ENCODE results near the gene RECQL5. TPM values are rescaled to one million over a fixed set of nuclear protein-coding genes. Genes with fewer than 3 reads are reported as not detected.

RECQL5 gene
- polyA plus RNA-seq, 1 donor (not counting 4 experiments of a cell fraction or from before 2014, with no cell fraction given) = 11.9 TPM

DNA sequence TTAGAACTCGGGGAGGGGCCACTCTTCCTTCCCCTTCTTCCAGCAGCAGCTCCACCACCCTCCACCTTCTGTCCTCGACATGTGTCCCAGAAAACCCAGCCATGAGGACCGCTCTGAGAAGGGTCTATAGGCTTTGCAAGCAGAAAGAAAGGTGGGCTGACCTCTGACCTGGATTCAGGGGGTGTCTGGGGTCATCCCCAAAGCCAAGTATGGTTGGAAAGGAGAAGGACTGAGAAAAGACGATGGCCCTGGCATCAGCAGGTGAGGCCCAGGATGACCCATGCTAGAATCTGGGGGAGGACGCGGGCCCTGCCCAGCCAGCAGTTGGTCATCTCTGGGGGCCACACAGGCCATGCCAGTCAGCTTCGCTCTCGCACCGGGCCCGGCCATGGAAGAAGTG is 39.9 kb downstream of the RECQL5 start:
- peaks cover 8 to 11% of the 10 kb centered on the region in 2 experiments for H3K36me3 ChIP-seq (ENCODE audit: control insufficient read depth in 2 of 2, extremely low read depth in 1 of 2, insufficient read depth in 2 of 2, low read length in 2 of 2)
- H4K20me1 ChIP-seq (ENCODE audit: control insufficient read depth, extremely low read depth, insufficient read depth, low read length) = no peaks in the 10 kb centered on the region
- H3K4me2 ChIP-seq (ENCODE audit: control insufficient read depth, extremely low read depth, insufficient read depth, low read depth, low read length) = no peak overlapping the region
- no peaks in the 10 kb centered on the region for H3K79me2 ChIP-seq (ENCODE audit: control insufficient read depth, insufficient read depth, low read length)
- H3K9me3 ChIP-seq (ENCODE audit: control insufficient read depth, low read depth, low read length) = no peaks in the 10 kb centered on the region
- no peaks in the 10 kb centered on the region for H3K4me1 ChIP-seq (ENCODE audit: control insufficient read depth, extremely low read depth, insufficient read depth, low read length)
- no peak for FAIRE-seq
- H3K9ac ChIP-seq (ENCODE audit: control insufficient read depth, extremely low read depth, insufficient read depth, low read length) = no peak overlapping the region
- dilution Hi-C loops (cut with MboI; ENCODE audit: extremely low pct_ligation_motif_present, low sequenced_read_pairs) = no loop called here
- no peaks in the 10 kb centered on the region for H3K27me3 ChIP-seq (ENCODE audit: control insufficient read depth, extremely low read depth, insufficient read depth, low read length)
- H2AFZ ChIP-seq (ENCODE audit: control insufficient read depth, low read length) = no peak overlapping the region
- no peaks in the 10 kb centered on the region for H3K9me1 ChIP-seq (ENCODE audit: control insufficient read depth, extremely low read depth, insufficient read depth, low read length)
- TF ChIP-seq EZH2 (IDR thresholded peaks at IDR 0.05; ENCODE audit: low read length) = no peak
- TF ChIP-seq, protein P1, sequence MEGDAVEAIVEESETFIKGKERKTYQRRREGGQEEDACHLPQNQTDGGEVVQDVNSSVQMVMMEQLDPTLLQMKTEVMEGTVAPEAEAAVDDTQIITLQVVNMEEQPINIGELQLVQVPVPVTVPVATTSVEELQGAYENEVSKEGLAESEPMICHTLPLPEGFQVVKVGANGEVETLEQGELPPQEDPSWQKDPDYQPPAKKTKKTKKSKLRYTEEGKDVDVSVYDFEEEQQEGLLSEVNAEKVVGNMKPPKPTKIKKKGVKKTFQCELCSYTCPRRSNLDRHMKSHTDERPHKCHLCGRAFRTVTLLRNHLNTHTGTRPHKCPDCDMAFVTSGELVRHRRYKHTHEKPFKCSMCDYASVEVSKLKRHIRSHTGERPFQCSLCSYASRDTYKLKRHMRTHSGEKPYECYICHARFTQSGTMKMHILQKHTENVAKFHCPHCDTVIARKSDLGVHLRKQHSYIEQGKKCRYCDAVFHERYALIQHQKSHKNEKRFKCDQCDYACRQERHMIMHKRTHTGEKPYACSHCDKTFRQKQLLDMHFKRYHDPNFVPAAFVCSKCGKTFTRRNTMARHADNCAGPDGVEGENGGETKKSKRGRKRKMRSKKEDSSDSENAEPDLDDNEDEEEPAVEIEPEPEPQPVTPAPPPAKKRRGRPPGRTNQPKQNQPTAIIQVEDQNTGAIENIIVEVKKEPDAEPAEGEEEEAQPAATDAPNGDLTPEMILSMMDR (optimal IDR thresholded peaks at IDR 0.05 in 1 of 3, IDR thresholded peaks at IDR 0.05 in 1 of 3, conservative IDR thresholded peaks at IDR 0.05 in 1 of 3; ENCODE audit: extremely low read depth in 1 of 3, insufficient read depth in 2 of 3, low read length in 3 of 3) = no peak
- no peak overlapping the region for H3K4me3 ChIP-seq (ENCODE audit: control insufficient read depth in 2 of 3, extremely low read depth in 1 of 3, insufficient read depth in 2 of 3, low read depth in 1 of 3, low read length in 3 of 3)
- DNase-seq (ENCODE audit: low read depth, low spot score) = no peak
- H3K27ac ChIP-seq (ENCODE audit: control insufficient read depth, insufficient read depth, low read length) = no peak overlapping the region

DNA sequence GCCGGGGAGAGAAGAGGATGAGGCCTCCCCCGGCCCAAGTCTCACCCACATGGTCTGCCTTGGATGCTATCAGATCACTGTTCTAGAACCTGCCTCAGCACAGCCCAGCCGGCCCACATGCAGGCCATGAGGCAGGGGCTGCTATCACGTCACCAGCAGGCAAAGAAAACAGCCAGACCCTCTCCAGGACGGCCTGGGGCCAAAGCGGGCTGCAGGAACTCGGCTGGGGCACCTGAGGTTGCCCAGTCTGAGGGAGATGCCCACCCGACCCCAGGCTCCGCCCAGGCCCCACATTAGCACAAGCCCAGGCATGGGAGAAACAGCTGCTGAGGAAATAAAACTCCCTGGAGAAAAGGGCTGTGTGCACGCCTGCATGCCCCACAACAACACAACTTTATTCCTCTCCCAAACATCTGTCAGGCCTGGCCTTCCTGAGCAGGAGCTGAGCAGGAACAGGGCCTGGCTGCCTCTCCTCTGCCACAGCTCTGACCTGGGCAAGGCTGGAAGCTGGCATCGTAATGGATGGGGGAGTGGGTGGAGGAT is 40.4 kb downstream of the RECQL5 start:
- no peaks in the 10 kb centered on the region for H3K9me3 ChIP-seq (ENCODE audit: control insufficient read depth, low read depth, low read length)
- peaks cover 8 to 11% of the 10 kb centered on the region in 2 experiments for H3K36me3 ChIP-seq (ENCODE audit: control insufficient read depth in 2 of 2, extremely low read depth in 1 of 2, insufficient read depth in 2 of 2, low read length in 2 of 2)
- no peak for TF ChIP-seq EZH2 (IDR thresholded peaks at IDR 0.05; ENCODE audit: low read length)
- H3K27me3 ChIP-seq (ENCODE audit: control insufficient read depth, extremely low read depth, insufficient read depth, low read length) = no peaks in the 10 kb centered on the region
- dilution Hi-C loops (cut with MboI; ENCODE audit: extremely low pct_ligation_motif_present, low sequenced_read_pairs) = no loop called here
- H3K4me2 ChIP-seq (ENCODE audit: control insufficient read depth, extremely low read depth, insufficient read depth, low read depth, low read length) = no peak overlapping the region
- no peaks in the 10 kb centered on the region for H3K9me1 ChIP-seq (ENCODE audit: control insufficient read depth, extremely low read depth, insufficient read depth, low read length)
- H2AFZ ChIP-seq (ENCODE audit: control insufficient read depth, low read length) = no peak overlapping the region
- no peaks in the 10 kb centered on the region for H3K4me1 ChIP-seq (ENCODE audit: control insufficient read depth, extremely low read depth, insufficient read depth, low read length)
- H3K27ac ChIP-seq (ENCODE audit: control insufficient read depth, insufficient read depth, low read length) = no peak overlapping the region
- no peaks in the 10 kb centered on the region for H3K79me2 ChIP-seq (ENCODE audit: control insufficient read depth, insufficient read depth, low read length)
- H3K4me3 ChIP-seq (ENCODE audit: control insufficient read depth in 2 of 3, extremely low read depth in 1 of 3, insufficient read depth in 2 of 3, low read depth in 1 of 3, low read length in 3 of 3) = no peak overlapping the region
- H4K20me1 ChIP-seq (ENCODE audit: control insufficient read depth, extremely low read depth, insufficient read depth, low read length) = no peaks in the 10 kb centered on the region
- DNase-seq (ENCODE audit: low read depth, low spot score) (no peak), FAIRE-seq (no peak)
- no peak overlapping the region for H3K9ac ChIP-seq (ENCODE audit: control insufficient read depth, extremely low read depth, insufficient read depth, low read length)
